K562 (cell line): ENCODE measurements around the gene ADGRE3. TPM values are rescaled to one million over a fixed set of nuclear protein-coding genes. Genes with fewer than 3 reads are reported as not detected.
A peak's percentile ranks its signal among the peaks of the same experiment; 100 is the strongest.

Experiments
- ATAC-seq: fragments of 200-7000 bp; cut with Tn5 transposase; 3 replicates; pipeline ENCODE4 v1.9.1; 2020; ENCODE audit warnings: moderate library complexity
- BruUV-seq: library from RNA; stranded (reverse); fragments of 400-500 nt; replicated peaks from 2 replicates; lab custom pipeline; 2021; lab: Mats Ljungman, UMichigan
- CTCF ChIA-PET: fragments of 300-600 bp; formaldehyde crosslinking; extraction: SDS; loops from one replicate; lab custom pipeline; 2021; ENCODE audit warnings: low intra/inter-chr PET ratio; lab: Yijun Ruan, JAX
- POLR2A ChIA-PET: fragments of 300-600, 350-650 bp; sonication (Branson Sonifier 250); formaldehyde crosslinking; extraction: SDS; loops from one replicate; lab custom pipeline; 2021; ENCODE audit warnings: antibody characterized with exemption, inconsistent platforms; lab: Yijun Ruan, JAX
- DNase-seq, 4 experiments: peaks; one replicate each; pipeline versions ENCODE4 v3.0.0 to v3.0.0-alpha.2; 2011 to 2018; ENCODE audit warnings: low spot score in 3 of 4, mixed read lengths in 3 of 4; ENCODE audit errors: extremely low read depth in 1 of 4
- FAIRE-seq: peaks from 2 replicates; lab custom pipeline; 2011; peaks lifted over from hg19 to GRCh38; lab: Jason Lieb, UNC
- H2AFZ ChIP-seq: 2 replicates; pipeline ENCODE4 v1.6.0; 2011; ENCODE audit warnings: low read depth, low read length, control low read depth, inconsistent platforms
- H3K27ac ChIP-seq: fragments of 200-600 bp; 3 replicates; pipeline ENCODE4 v1.8.0; 2011; ENCODE audit warnings: low read depth, mild to moderate bottlenecking, control low read depth, inconsistent platforms, low read length, moderate library complexity, mixed read lengths; ENCODE audit errors: extremely low read depth
- H3K27me3 ChIP-seq, 2 experiments: fragments of 300-600 bp in 1 of 2; 2 replicates in 1 of 2; 3 replicates in 1 of 2; pipeline versions ENCODE4 v1.6.0 to v1.8.0; 2011; ENCODE audit warnings: inconsistent platforms in 2 of 2, low read length in 2 of 2, mild to moderate bottlenecking in 1 of 2, mixed read lengths in 1 of 2, moderate library complexity in 1 of 2; ENCODE audit not compliant: control insufficient read depth in 2 of 2, insufficient read depth in 2 of 2
- H3K36me3 ChIP-seq: fragments of 300-600 bp; 3 replicates; pipeline ENCODE4 v1.8.0; 2011; ENCODE audit warnings: mild to moderate bottlenecking, low read length, inconsistent platforms; ENCODE audit not compliant: control insufficient read depth, insufficient read depth
- H3K4me1 ChIP-seq, 2 experiments: fragments of 200-600 bp in 1 of 2; replicated peaks in 1 of 2; 2 replicates in 1 of 2; 3 replicates in 1 of 2; pipeline versions ENCODE4 v1.5.1 to v1.8.0; 2011; ENCODE audit warnings: inconsistent platforms in 2 of 2, low read length in 2 of 2, mild to moderate bottlenecking in 1 of 2, mixed read lengths in 1 of 2, moderate library complexity in 1 of 2; ENCODE audit not compliant: control insufficient read depth in 2 of 2, insufficient read depth in 2 of 2
- H3K4me2 ChIP-seq: 2 replicates; pipeline ENCODE4 v1.6.1; 2011; ENCODE audit warnings: low read length, control low read depth, inconsistent platforms, mixed read lengths; ENCODE audit not compliant: insufficient read depth
- H3K4me3 ChIP-seq: fragments of 200-600 bp; sonication (generic), shearing (Covaris generic); 2 replicates; pipeline ENCODE4 v1.5.1; 2016; ENCODE audit warnings: control low read depth, inconsistent platforms
- H3K79me2 ChIP-seq: fragments of 200-600 bp; 3 replicates; pipeline ENCODE4 v1.8.0; 2011; ENCODE audit warnings: low read length, inconsistent platforms; ENCODE audit not compliant: control insufficient read depth, insufficient read depth
- H3K9ac ChIP-seq, 2 experiments: 2 replicates each; pipeline versions ENCODE4 v1.6.0 to v1.6.1; 2011; ENCODE audit warnings: low read depth in 2 of 2, low read length in 2 of 2, control low read depth in 1 of 2, inconsistent platforms in 1 of 2, mild to moderate bottlenecking in 1 of 2, mixed read lengths in 1 of 2; ENCODE audit not compliant: insufficient read depth in 1 of 2
- H3K9me1 ChIP-seq: one replicate; pipeline ENCODE4 v1.6.0; 2011; ENCODE audit warnings: inconsistent platforms, mild to moderate bottlenecking, low read length, moderate library complexity; ENCODE audit not compliant: control insufficient read depth, insufficient read depth
- H3K9me3 ChIP-seq: replicated peaks from 2 replicates; pipeline ENCODE4 v1.5.1; 2011; ENCODE audit warnings: low read depth, low read length, inconsistent platforms; ENCODE audit not compliant: control insufficient read depth, insufficient read depth
- H4K20me1 ChIP-seq: replicated peaks from 2 replicates; pipeline ENCODE4 v1.6.1; 2011; ENCODE audit warnings: low read length, inconsistent platforms, mixed read lengths; ENCODE audit not compliant: control insufficient read depth, insufficient read depth
- CBX1 ChIP-seq: sonication (generic); IDR thresholded peaks from 2 replicates; pipeline ENCODE4 v1.6.1; 2016; ENCODE audit warnings: antibody characterized with exemption, low read depth, mild to moderate bottlenecking
- CBX3 ChIP-seq, 2 experiments: IDR thresholded peaks; 1 replicate in 1 of 2; 2 replicates in 1 of 2; pipeline ENCODE4 v1.6.1; 2012; ENCODE audit warnings: inconsistent platforms in 2 of 2, low read length in 2 of 2, borderline replicate concordance in 1 of 2, control low read depth in 1 of 2
- KDM1A ChIP-seq, 2 experiments: fragments of 450-650 bp; IDR thresholded peaks; 2 replicates each; pipeline ENCODE4 v1.6.1; 2016; ENCODE audit warnings: mild to moderate bottlenecking in 2 of 2
- L3MBTL2 ChIP-seq: fragments of 450-650 bp; IDR thresholded peaks from 2 replicates; pipeline ENCODE4 v1.6.1; 2016; ENCODE audit warnings: mild to moderate bottlenecking, moderate library complexity
- MED1 ChIP-seq: sonication (generic); formaldehyde crosslinking; IDR thresholded peaks from 2 replicates; pipeline ENCODE4 v1.8.1; 2023; ENCODE audit warnings: missing genetic modification reagents, borderline replicate concordance
- MTA1 ChIP-seq: fragments of 450-650 bp; IDR thresholded peaks from 2 replicates; pipeline ENCODE4 v1.6.1; 2017; ENCODE audit warnings: borderline replicate concordance
- MTA3 ChIP-seq: fragments of 450-650 bp; formaldehyde crosslinking; IDR thresholded peaks from 2 replicates; pipeline ENCODE4 v1.6.1; 2017; ENCODE audit warnings: mild to moderate bottlenecking, borderline replicate concordance
- NFRKB ChIP-seq: fragments of 450-650 bp; IDR thresholded peaks from 2 replicates; pipeline ENCODE4 v1.6.1; 2016; ENCODE audit warnings: low read depth
- RBM25 ChIP-seq: fragments of 200-400 bp; formaldehyde crosslinking; IDR thresholded peaks from 2 replicates; pipeline ENCODE4 v1.6.1; 2018; ENCODE audit warnings: low read length, low read depth, moderate library complexity; ENCODE audit not compliant: severe bottlenecking
- SMARCA5 ChIP-seq: fragments of 450-650 bp; IDR thresholded peaks from 2 replicates; pipeline ENCODE4 v1.6.1; 2016
- TRIM28 ChIP-seq: fragments of 450-650 bp; IDR thresholded peaks from 2 replicates; pipeline ENCODE4 v1.6.1; 2017
- XRCC4 ChIP-seq: IDR thresholded peaks from one replicate; pipeline ENCODE4 v1.6.1; 2011; ENCODE audit not compliant: insufficient read depth, insufficient read length; ENCODE audit errors: extremely low read depth
- ZNF274 ChIP-seq: IDR thresholded peaks from 2 replicates; pipeline ENCODE4 v1.6.1; 2011; ENCODE audit warnings: low read depth, mild to moderate bottlenecking, low read length, moderate library complexity, borderline replicate concordance
- ZNF280B ChIP-seq: fragments of 250-450 bp; sonication (Bioruptor Pico); IDR thresholded peaks from 2 replicates; pipeline ENCODE4 v1.5.1; 2021; ENCODE audit warnings: mild to moderate bottlenecking
- WGBS: fragments of 100-300 bp; shearing (Covaris generic); methylation state at CpG from one replicate; pipeline ENCODE4 v1.1.6; 2016; ENCODE audit warnings: low coverage, mixed read lengths; ENCODE audit not compliant: insufficient coverage; ENCODE audit errors: missing lambda C conversion rate; 5-methylcytosine and 5-hydroxymethylcytosine counted together
- in situ Hi-C: fragments of 300-500 bp; cut with MboI; formaldehyde crosslinking; loops from 4 replicates; pipeline ENCODE4 v1.15.0; 2018; ENCODE audit warnings: inconsistent platforms, mixed read lengths
- intact Hi-C: fragments of 100-400 bp; cut with micrococcal nuclease; formaldehyde crosslinking; loops from 2 replicates; pipeline ENCODE4 v1.14.2; 2022
- polyA plus RNA-seq, 8 experiments: library from polyadenylated mRNA; depleted of rRNA in 4 of 8; stranded (reverse) in 5 of 8; unstranded in 3 of 8; fragments of >200 nt; fragmentation: Nextera tagmentation in 2 of 8; fragmentation: Illumina TruSeq in 1 of 8; extraction: Ambion mirVana in 2 of 8; extraction: Trizol in 1 of 8; gene quantifications; 2 replicates each; pipeline versions ENCODE4 v1.2.1 to v1.2.3, GENCODE V29; 2011 to 2014; ENCODE audit warnings: inconsistent platforms in 1 of 8, missing spikeins in 1 of 8
- total RNA-seq, 7 experiments: library from RNA; depleted of rRNA in 6 of 7; stranded (reverse); fragments of >200 nt in 6 of 7; fragmentation: Illumina TruSeq in 2 of 7; extraction: Trizol in 2 of 7; gene quantifications; 2 replicates each; pipeline versions ENCODE4 v1.2.1 to v1.2.3, GENCODE V29; 2011 to 2021; ENCODE audit warnings: low replicate concordance in 1 of 7

ADGRE3 gene
- total and polyA plus RNA-seq, 9 of the 15 experiments (the other 6 are each of a cell fraction or from before 2014, with no cell fraction given): not detected

- no peaks in the 10 kb centered on the region for H3K9me1 ChIP-seq
- H3K4me1 ChIP-seq: no peaks in the 10 kb centered on the region
- H3K36me3 ChIP-seq: peaks cover 14% of the 10 kb centered on the region; the same call in 2 of the 3 replicates
- 24% methylated on average over 3 of the region's 3 CpGs for WGBS
- H3K9ac ChIP-seq: no peak overlapping the region
- in situ Hi-C loops (no loop called here), intact Hi-C loops (no loop called here)
- H4K20me1 ChIP-seq: no peaks in the 10 kb centered on the region
- no peaks in the 10 kb centered on the region for H3K79me2 ChIP-seq
- no peaks in the 10 kb centered on the region for H3K27me3 ChIP-seq
- ATAC-seq (no peak), DNase-seq (no peak), FAIRE-seq (no peak)
- no peak for TF ChIP-seq L3MBTL2
- TF ChIP-seq RBM25: peak; percentile 35
- H3K9me3 ChIP-seq: peaks cover 23% of the 10 kb centered on the region
- H3K4me2 ChIP-seq: no peak overlapping the region
- BruUV-seq: no TSS peak
- no peak overlapping the region for H3K27ac ChIP-seq
- no peak overlapping the region for H2AFZ ChIP-seq
- ChIA-PET POLR2A (interaction anchor here (0.5 kb wide), 1 partner anchor 18 kb away, joined by 3 read pairs; no protein-coding TSS in a partner anchor), CTCF (no interaction called here)
- no peak overlapping the region for H3K4me3 ChIP-seq
Observed at GRCh38 chr19:14719162-14719561, 44.5 kb upstream of the ADGRE3 start.

GRCh38 chr19:14718522-14719116, 44.0 kb upstream of the ADGRE3 start:
- Histone ChIP-seq H3K4me1 (no peaks in the 10 kb centered on the region), H3K9ac (no peak overlapping the region), H3K9me1 (no peaks in the 10 kb centered on the region), H2AFZ (no peak overlapping the region), H3K79me2 (no peaks in the 10 kb centered on the region), H3K27me3 (no peaks in the 10 kb centered on the region), H4K20me1 (no peaks in the 10 kb centered on the region), H3K9me3 (peaks cover 23% of the 10 kb centered on the region), H3K4me3 (no peak overlapping the region), H3K27ac (no peak overlapping the region), H3K36me3 (peaks cover 14% of the 10 kb centered on the region; the same call in 2 of the 3 replicates), H3K4me2 (no peak overlapping the region)
- in situ Hi-C loops (no loop called here), intact Hi-C loops (no loop called here)
- 61% methylated on average over 18 of the region's 18 CpGs for WGBS
- no peak for DNase-seq
- POLR2A ChIA-PET: no interaction called here
- no peak for ATAC-seq
- CTCF ChIA-PET: no interaction called here
- FAIRE-seq: no peak
- BruUV-seq: no TSS peak
- TF ChIP-seq CBX3 (IDR thresholded peaks at IDR 0.05; ENCODE audit: borderline replicate concordance in 1 of 2, low read length in 2 of 2) (peak in 1 of 2 experiments; percentile 77; a peak in 2 of 3 replicates), KDM1A (IDR thresholded peaks at IDR 0.05) (peak in 1 of 2 experiments; percentile 41; a peak in 1 of 4 replicates), MTA3 (peak; percentile 63; the same call in 1 of the 2 replicates), ZNF280B (CRISPR knock-in tag) (peak; percentile 29; the same call in 1 of the 2 replicates), MTA1 (peak; percentile 56; the same call in 1 of the 2 replicates), RBM25 (peak; percentile 63), SMARCA5 (0 out of 2 replicates have a peak, but pooled peaks have one; percentile 25), XRCC4 (no peak), NFRKB (peak; percentile 88), TRIM28 (peak; percentile 99), MED1 (CRISPR knock-in tag) (no peak), ZNF274 (peak; percentile 96), CBX1 (peak; percentile 89; the same call in 1 of the 2 replicates)
